HG03108 (cell line): ENCODE data around the gene IGF2BP3.

Source experiments
- ATAC-seq: cut with Tn5 transposase; IDR thresholded peaks from one replicate; pipeline ENCODE4 v1.9.1; 2021; ENCODE audit warnings: moderate library complexity; ENCODE audit not compliant: unreplicated experiment

IGF2BP3 gene

GRCh38 chr7:23472556-23472955 lies 2.3 kb upstream of the IGF2BP3 start:
- ATAC-seq, result no peak

- no peak for ATAC-seq
Measured at GRCh38 chr7:23472046-23472445, 1.8 kb upstream of the IGF2BP3 start.

- peak; percentile 20 for ATAC-seq
Measured at GRCh38 chr7:23471106-23471859, 992 bp upstream of the IGF2BP3 start.

- no peak for ATAC-seq
Measured at GRCh38 chr7:23469961-23470250, 385 bp downstream of the IGF2BP3 start.

- no peak for ATAC-seq
Measured at GRCh38 chr7:23469150-23469960, 936 bp downstream of the IGF2BP3 start.

GRCh38 chr7:23468526-23469149 lies 1.7 kb downstream of the IGF2BP3 start:
- ATAC-seq, result no peak

GRCh38 chr7:23467806-23468525 lies 2.3 kb downstream of the IGF2BP3 start:
- ATAC-seq, result no peak

GRCh38 chr7:23467291-23467805 lies 2.9 kb downstream of the IGF2BP3 start:
- ATAC-seq, result no peak

- no peak for ATAC-seq
Measured at GRCh38 chr7:23462846-23463245, 7.4 kb downstream of the IGF2BP3 start.

GRCh38 chr7:23458044-23458443 lies 12.2 kb downstream of the IGF2BP3 start:
- no peak for ATAC-seq

- no peak for ATAC-seq
Measured at GRCh38 chr7:23456093-23456492, 14.2 kb downstream of the IGF2BP3 start.

GRCh38 chr7:23454881-23455526 lies 15.3 kb downstream of the IGF2BP3 start:
- no peak for ATAC-seq

- no peak for ATAC-seq
Measured at GRCh38 chr7:23450518-23450917, 19.8 kb downstream of the IGF2BP3 start.

- ATAC-seq, result no peak
Measured at GRCh38 chr7:23449941-23450340, 20.4 kb downstream of the IGF2BP3 start.

- no peak for ATAC-seq
Measured at GRCh38 chr7:23445326-23445725, 25.0 kb downstream of the IGF2BP3 start.

GRCh38 chr7:23443974-23444373 lies 26.3 kb downstream of the IGF2BP3 start:
- no peak for ATAC-seq

- no peak for ATAC-seq
Measured at GRCh38 chr7:23438171-23438570, 32.1 kb downstream of the IGF2BP3 start.

GRCh38 chr7:23434147-23434917 lies 36.0 kb downstream of the IGF2BP3 start:
- ATAC-seq, result no peak

- no peak for ATAC-seq
Measured at GRCh38 chr7:23431702-23432199, 38.5 kb downstream of the IGF2BP3 start.

- no peak for ATAC-seq
Measured at GRCh38 chr7:23430893-23431259, 39.4 kb downstream of the IGF2BP3 start.
